Measurements from ENCODE around the gene ST3GAL4.
"Not testable (repeated sequence)": the region's sequence is repeated elsewhere in the genome, so short reads cannot be mapped to it uniquely, and the experiment has no call there.

The ST3GAL4 gene

GRCh38 chr11:126355324-126355925 lies at the start of gene ST3GAL4:
Gene ST3GAL4, plus strand, starts transcription at chr11:126355686. Its CDS starts 50,470 bp downstream, at chr11:126406156.
- DNase-seq (ENCODE audit: extremely low read depth in 1 of 2, low read depth in 1 of 2): peak in 1 of 2 donors; percentile 48

- no peak for DNase-seq (ENCODE audit: extremely low read depth in 1 of 2, low read depth in 1 of 2)
Observed at GRCh38 chr11:126305699-126306098, 49.8 kb upstream of the ST3GAL4 start.

- no peak for DNase-seq (ENCODE audit: extremely low read depth in 1 of 2, low read depth in 1 of 2)
Observed at GRCh38 chr11:126307706-126308105, 47.8 kb upstream of the ST3GAL4 start.

GRCh38 chr11:126308271-126308671 lies 47.2 kb upstream of the ST3GAL4 start:
- no peak for DNase-seq (ENCODE audit: extremely low read depth in 1 of 2, low read depth in 1 of 2)

GRCh38 chr11:126308771-126309170 lies 46.7 kb upstream of the ST3GAL4 start:
- not testable (repeated sequence) for DNase-seq (ENCODE audit: extremely low read depth in 1 of 2, low read depth in 1 of 2)

GRCh38 chr11:126310200-126310991 lies 45.1 kb upstream of the ST3GAL4 start:
- peak in 1 of 2 donors; percentile 34 for DNase-seq (ENCODE audit: extremely low read depth in 1 of 2, low read depth in 1 of 2)

GRCh38 chr11:126310992-126311310 lies 44.5 kb upstream of the ST3GAL4 start:
- DNase-seq (ENCODE audit: extremely low read depth in 1 of 2, low read depth in 1 of 2): no peak

GRCh38 chr11:126311401-126312291 lies 43.8 kb upstream of the ST3GAL4 start:
- no peak for DNase-seq (ENCODE audit: extremely low read depth in 1 of 2, low read depth in 1 of 2)

GRCh38 chr11:126312961-126313360 lies 42.5 kb upstream of the ST3GAL4 start:
- no peak for DNase-seq (ENCODE audit: extremely low read depth in 1 of 2, low read depth in 1 of 2)

- no peak for DNase-seq (ENCODE audit: extremely low read depth in 1 of 2, low read depth in 1 of 2)
Observed at GRCh38 chr11:126313826-126314225, 41.7 kb upstream of the ST3GAL4 start.

GRCh38 chr11:126317432-126317755 lies 38.1 kb upstream of the ST3GAL4 start:
- DNase-seq (ENCODE audit: extremely low read depth in 1 of 2, low read depth in 1 of 2): no peak

GRCh38 chr11:126317756-126318573 lies 37.5 kb upstream of the ST3GAL4 start:
- DNase-seq (ENCODE audit: extremely low read depth in 1 of 2, low read depth in 1 of 2): no peak

GRCh38 chr11:126318574-126319373 lies 36.7 kb upstream of the ST3GAL4 start:
- DNase-seq (ENCODE audit: extremely low read depth in 1 of 2, low read depth in 1 of 2): no peak

GRCh38 chr11:126319374-126319740 lies 36.1 kb upstream of the ST3GAL4 start:
- no peak for DNase-seq (ENCODE audit: extremely low read depth in 1 of 2, low read depth in 1 of 2)

GRCh38 chr11:126322996-126323395 lies 32.5 kb upstream of the ST3GAL4 start:
- DNase-seq (ENCODE audit: extremely low read depth in 1 of 2, low read depth in 1 of 2): no peak

GRCh38 chr11:126327281-126328000 lies 28.0 kb upstream of the ST3GAL4 start:
- no peak for DNase-seq (ENCODE audit: extremely low read depth in 1 of 2, low read depth in 1 of 2)

GRCh38 chr11:126328001-126328390 lies 27.5 kb upstream of the ST3GAL4 start:
- DNase-seq (ENCODE audit: extremely low read depth in 1 of 2, low read depth in 1 of 2): no peak

- DNase-seq (ENCODE audit: extremely low read depth in 1 of 2, low read depth in 1 of 2): no peak
Observed at GRCh38 chr11:126328444-126328843, 27.0 kb upstream of the ST3GAL4 start.

- DNase-seq (ENCODE audit: extremely low read depth in 1 of 2, low read depth in 1 of 2): no peak
Observed at GRCh38 chr11:126328938-126329643, 26.4 kb upstream of the ST3GAL4 start.
